ENCODE data around the gene GSS. TPM values are rescaled to one million over a fixed set of nuclear protein-coding genes. Genes with fewer than 3 reads are reported as not detected.

Gene GSS
- total RNA-seq (2021; ENCODE audit: unreplicated experiment) = 83.6 TPM
- polyA plus RNA-seq (2012) = 118 and 123 TPM in 2 replicates
- percentile 74 among the genes with signal in this experiment for Bru-seq, nascent RNA
- BruChase-seq, experiment 1, labeled RNA remaining after a 6-hour chase = percentile 78 among the genes with signal in this experiment
- percentile 67 among the genes with signal in this experiment for BruChase-seq, experiment 2, labeled RNA remaining after a 2-hour chase
- long read RNA-seq, transcript GSS-201 (13 exons, 1,919 nt) = major isoform, 125 of 200 reads
- long read RNA-seq, partial matches to known transcripts = 42 of 200 reads
- long read RNA-seq, other reads (novel, unspliced or antisense) = 31 of 200 reads

- intact Hi-C loops (cut with micrococcal nuclease) = loop anchor here (1.0 kb wide), 1 partner anchor 79 kb away; the partner anchor contains the start of gene ACSS2
- BruUV-seq (replicated peaks) = TSS peak; percentile 78
- Histone ChIP-seq H3K79me2 (ENCODE audit: insufficient read depth, low read length) (peaks cover 15% of the 10 kb centered on the region), H4K20me1 (ENCODE audit: insufficient read depth) (no peaks in the 10 kb centered on the region), H3K9ac (ENCODE audit: low read length) (peak within 1 kb of the TSS; percentile 86), H3K9me3 (ENCODE audit: control insufficient read depth in 1 of 2, insufficient read depth in 1 of 2, low read depth in 1 of 2, low read length in 2 of 2) (no peaks in the 10 kb centered on the region), H3K4me1 (ENCODE audit: control insufficient read depth in 1 of 2, insufficient read depth in 2 of 2, low read length in 2 of 2) (peaks cover 7 to 19% of the 10 kb centered on the region in 2 experiments), H3K9me2 (ENCODE audit: insufficient read depth) (no peaks in the 10 kb centered on the region), H3K4me3 (replicated peaks in 1 of 2; ENCODE audit: low read depth in 1 of 2, low read length in 2 of 2) (peak within 1 kb of the TSS; percentile 88 to 91), H3K27ac (ENCODE audit: low read depth, low read length) (peak within 1 kb of the TSS; percentile 75), H3K27me3 (ENCODE audit: insufficient read depth, low read length) (no peaks in the 10 kb centered on the region), H3K4me2 (ENCODE audit: low read length) (peak within 1 kb of the TSS; percentile 95), H3K36me3 (ENCODE audit: control insufficient read depth in 1 of 2, insufficient read depth in 2 of 2, low read length in 2 of 2) (peaks cover 2 to 8% of the 10 kb centered on the region in 2 experiments; a peak in 1 of 4 replicates), H2AFZ (ENCODE audit: low read depth, low read length, poor library complexity, severe bottlenecking) (peak within 1 kb of the TSS; percentile 37)
- ChIA-PET RAD21 (ENCODE audit: low non-redundant PET in 1 of 2, low total read pairs in 2 of 2, uncharacterized antibody in 2 of 2, unreplicated experiment in 2 of 2) (interaction anchor here (0.5 to 1.5 kb wide), 6 partner anchors 11 to 252 kb away, joined by 3 to 11 read pairs (median 4); partner anchors contain the start of gene ACSS2 (in 1 of the 2)), CTCF (interaction anchor here (0.6 to 3.3 kb wide), 3 partner anchors 80 to 120 kb away, joined by 4 to 26 read pairs (median 4); partner anchors contain the start of genes ACSS2 and GGT7), POLR2A (interaction anchor here (0.6 to 1.5 kb wide), 5 partner anchors 11 to 130 kb away, joined by 3 to 7 read pairs (median 3); partner anchors contain the start of genes ACSS2 and NCOA6)
- ATAC-seq = peak; percentile 94
- peak; percentile 91 for DNase-seq (ENCODE audit: low read depth, low spot score)
- TF ChIP-seq EZH2phosphoT487 (IDR thresholded peaks at IDR 0.05; ENCODE audit: borderline replicate concordance) (no peak), JUND (IDR thresholded peaks at IDR 0.05) (no peak), SRF (IDR thresholded peaks at IDR 0.05; ENCODE audit: low read depth) (peak; percentile 13; the same call in 1 of the 2 replicates), ZNF274 (IDR thresholded peaks at IDR 0.05; ENCODE audit: low read depth, low read length) (no peak), ATF3 (IDR thresholded peaks at IDR 0.05) (no peak), SP1 (IDR thresholded peaks at IDR 0.05; ENCODE audit: low read depth) (peak; percentile 70; the same call in 1 of the 2 replicates), POLR2A (IDR thresholded peaks at IDR 0.05; ENCODE audit: borderline replicate concordance, extremely low read depth, insufficient read depth, insufficient read length) (peak; percentile 88), CEBPB (IDR thresholded peaks at IDR 0.05; ENCODE audit: low read depth) (no peak), SIN3A (IDR thresholded peaks at IDR 0.05; ENCODE audit: low read depth) (peak; percentile 17; the same call in 1 of the 2 replicates), RAD21 (IDR thresholded peaks at IDR 0.05; ENCODE audit: low read depth) (peak; percentile 89), CBX3 (IDR thresholded peaks at IDR 0.05; ENCODE audit: low read depth) (peak; percentile 54; the same call in 1 of the 2 replicates), REST (IDR thresholded peaks at IDR 0.05; ENCODE audit: low read depth) (no peak), ZBTB33 (IDR thresholded peaks at IDR 0.05; ENCODE audit: extremely low read depth, insufficient replicate concordance, low read length) (peak; percentile 31), POLR2AphosphoS5 (IDR thresholded peaks at IDR 0.05; ENCODE audit: low read depth, low read length) (peak; percentile 88), EGR1 (IDR thresholded peaks at IDR 0.05; ENCODE audit: low read depth) (no peak), YY1 (IDR thresholded peaks at IDR 0.05; ENCODE audit: extremely low read depth, insufficient replicate concordance, low read depth, low read length) (peak; percentile 37), TCF7L2 (IDR thresholded peaks at IDR 0.05; ENCODE audit: borderline replicate concordance, extremely low read depth, insufficient read depth, insufficient read length) (peak; percentile 47)
These were observed at the start of gene GSS, which contains the start of gene MYH7B for GRCh38 chr20:34955231-34956040. Gene GSS (minus strand): TSS chr20:34955806. CDS start chr20:34951852, 3,954 bp downstream. Gene MYH7B (plus strand): TSS chr20:34955868. CDS start chr20:34978006, 22,138 bp downstream.

All from HCT116 (cell line).